SU-DHL-6 (cell line): ENCODE data around the gene FOCAD.

Source experiments
- EZH2phosphoT487 ChIP-seq: fragments of 200-600 bp; sonication (generic), shearing (Covaris generic); conservative IDR thresholded peaks from 2 replicates; pipeline ENCODE4 v1.6.1; 2018; ENCODE audit warnings: mild to moderate bottlenecking, antibody characterized with exemption, low read length, moderate library complexity, mixed read lengths
- TF ChIP-seq, protein P1 (sequence below): fragments of 200-600 bp; sonication (generic); IDR thresholded peaks from one replicate; pipeline ENCODE4 v1.5.1; 2017; ENCODE audit warnings: antibody characterized with exemption, mild to moderate bottlenecking, low read length, moderate library complexity; ENCODE audit not compliant: insufficient read depth, poor library complexity, severe bottlenecking

DNA sequence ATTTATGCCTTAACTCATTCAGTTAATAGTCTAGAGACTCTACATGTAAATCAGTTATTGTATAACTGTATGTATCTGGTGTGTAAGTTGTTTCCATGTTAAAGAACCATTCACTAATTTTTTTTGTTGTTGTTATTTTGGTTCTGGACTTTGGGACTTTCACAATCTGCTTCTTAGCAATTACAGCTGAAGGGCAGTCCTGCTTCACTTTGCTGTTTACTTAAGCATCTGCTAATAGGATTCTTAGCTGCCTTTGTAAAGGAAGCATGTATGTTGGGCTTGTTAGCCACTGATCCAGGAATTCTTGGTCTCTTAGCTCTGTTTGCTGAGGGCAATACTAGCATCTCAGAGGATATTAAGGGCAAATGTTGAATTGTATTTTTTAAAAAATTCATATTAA, 97.0 kb downstream of the FOCAD start:
- TF ChIP-seq, protein P1, sequence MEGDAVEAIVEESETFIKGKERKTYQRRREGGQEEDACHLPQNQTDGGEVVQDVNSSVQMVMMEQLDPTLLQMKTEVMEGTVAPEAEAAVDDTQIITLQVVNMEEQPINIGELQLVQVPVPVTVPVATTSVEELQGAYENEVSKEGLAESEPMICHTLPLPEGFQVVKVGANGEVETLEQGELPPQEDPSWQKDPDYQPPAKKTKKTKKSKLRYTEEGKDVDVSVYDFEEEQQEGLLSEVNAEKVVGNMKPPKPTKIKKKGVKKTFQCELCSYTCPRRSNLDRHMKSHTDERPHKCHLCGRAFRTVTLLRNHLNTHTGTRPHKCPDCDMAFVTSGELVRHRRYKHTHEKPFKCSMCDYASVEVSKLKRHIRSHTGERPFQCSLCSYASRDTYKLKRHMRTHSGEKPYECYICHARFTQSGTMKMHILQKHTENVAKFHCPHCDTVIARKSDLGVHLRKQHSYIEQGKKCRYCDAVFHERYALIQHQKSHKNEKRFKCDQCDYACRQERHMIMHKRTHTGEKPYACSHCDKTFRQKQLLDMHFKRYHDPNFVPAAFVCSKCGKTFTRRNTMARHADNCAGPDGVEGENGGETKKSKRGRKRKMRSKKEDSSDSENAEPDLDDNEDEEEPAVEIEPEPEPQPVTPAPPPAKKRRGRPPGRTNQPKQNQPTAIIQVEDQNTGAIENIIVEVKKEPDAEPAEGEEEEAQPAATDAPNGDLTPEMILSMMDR = no peak
- TF ChIP-seq EZH2phosphoT487 = no peak
